ENCODE measurements around the gene MAOA.
"Not testable (repeated sequence)": the region's sequence is repeated elsewhere in the genome, so short reads cannot be mapped to it uniquely, and the experiment has no call there.

The MAOA gene

GRCh38 chrX:43656005-43656494 is at the start of gene MAOA:
Gene MAOA, plus strand, starts transcription at chrX:43656299. Its CDS starts 43 bp downstream, at chrX:43656342.
- no peak for DNase-seq

GRCh38 chrX:43612400-43612799 is 43.7 kb upstream of the MAOA start:
- DNase-seq: no peak

- DNase-seq: no peak
Measured at GRCh38 chrX:43615660-43616059, 40.4 kb upstream of the MAOA start.

- DNase-seq: no peak
Measured at GRCh38 chrX:43618366-43619205, 37.5 kb upstream of the MAOA start.

- DNase-seq: not testable (repeated sequence)
Measured at GRCh38 chrX:43619861-43620260, 36.2 kb upstream of the MAOA start.

GRCh38 chrX:43627147-43627546 is 29.0 kb upstream of the MAOA start:
- no peak for DNase-seq

- DNase-seq: no peak
Measured at GRCh38 chrX:43627669-43628068, 28.4 kb upstream of the MAOA start.

GRCh38 chrX:43629229-43629628 is 26.9 kb upstream of the MAOA start:
- no peak for DNase-seq

- DNase-seq: no peak
Measured at GRCh38 chrX:43631841-43632240, 24.3 kb upstream of the MAOA start.

- DNase-seq: no peak
Measured at GRCh38 chrX:43633081-43633480, 23.0 kb upstream of the MAOA start.

- DNase-seq: no peak
Measured at GRCh38 chrX:43633757-43634156, 22.3 kb upstream of the MAOA start.

- no peak for DNase-seq
Measured at GRCh38 chrX:43640482-43640881, 15.6 kb upstream of the MAOA start.

GRCh38 chrX:43641691-43642090 is 14.4 kb upstream of the MAOA start:
- DNase-seq: no peak

GRCh38 chrX:43643201-43643600 is 12.9 kb upstream of the MAOA start:
- no peak for DNase-seq

- no peak for DNase-seq
Measured at GRCh38 chrX:43643662-43644061, 12.4 kb upstream of the MAOA start.

GRCh38 chrX:43644124-43644701 is 11.9 kb upstream of the MAOA start:
- DNase-seq: no peak

- no peak for DNase-seq
Measured at GRCh38 chrX:43646800-43647199, 9.3 kb upstream of the MAOA start.

- no peak for DNase-seq
Measured at GRCh38 chrX:43654431-43655150, 1.5 kb upstream of the MAOA start.

- DNase-seq: no peak
Measured at GRCh38 chrX:43655151-43656004, 721 bp upstream of the MAOA start.

- DNase-seq: no peak
Measured at GRCh38 chrX:43657671-43658070, 1.6 kb downstream of the MAOA start.

- DNase-seq: no peak
Measured at GRCh38 chrX:43661521-43662240, 5.6 kb downstream of the MAOA start.

GRCh38 chrX:43663173-43663572 is 7.1 kb downstream of the MAOA start:
- no peak for DNase-seq
